Thoracic aorta (tissue), 2 donors: ENCODE data around the gene THEMIS2. TPM values are rescaled to one million over a fixed set of nuclear protein-coding genes. Genes with fewer than 3 reads are reported as not detected.

Source experiments
- ATAC-seq: fragments of 150-250 bp; one replicate; pipeline ENCODE4 v1.8.0; 2017; ENCODE audit warnings: low read depth; ENCODE audit not compliant: insufficient number of reproducible peaks, low FRiP score
- DNase-seq: peaks from one replicate; pipeline ENCODE4 v3.0.0-alpha.2; 2020; ENCODE audit warnings: low spot score
- H3K27ac ChIP-seq, 2 donors: fragments of 200-600 bp; sonication (generic); 1 replicate in 1 of 2; 2 replicates in 1 of 2; pipeline ENCODE4 v1.5.1; 2016; ENCODE audit warnings: mild to moderate bottlenecking in 2 of 2, moderate library complexity in 2 of 2
- H3K27me3 ChIP-seq: fragments of 200-600 bp; sonication (generic); replicated peaks from 2 replicates; pipeline ENCODE4 v1.6.0; 2016; ENCODE audit warnings: mild to moderate bottlenecking; ENCODE audit not compliant: insufficient read depth
- H3K36me3 ChIP-seq: fragments of 200-600 bp; sonication (generic); one replicate; pipeline ENCODE4 v1.5.1; 2016
- H3K4me1 ChIP-seq, 2 donors: fragments of 200-600 bp; sonication (generic); 1 replicate in 1 of 2; 2 replicates in 1 of 2; pipeline versions ENCODE4 v1.5.1 to v1.6.0; 2016; ENCODE audit warnings: low read depth in 2 of 2, mild to moderate bottlenecking in 1 of 2; ENCODE audit not compliant: control insufficient read depth in 1 of 2
- H3K4me3 ChIP-seq: fragments of 200-600 bp; sonication (generic); 2 replicates; pipeline ENCODE4 v1.5.1; 2016; ENCODE audit warnings: mild to moderate bottlenecking
- H3K9me3 ChIP-seq: fragments of 200-600 bp; sonication (generic); 2 replicates; pipeline ENCODE4 v1.5.1; 2016
- CTCF ChIP-seq: fragments of 200-600 bp; sonication (generic); IDR thresholded peaks from one replicate; pipeline ENCODE4 v1.5.1; 2019; ENCODE audit warnings: antibody characterized with exemption
- total RNA-seq, 2 donors: library from RNA; depleted of rRNA; stranded (reverse); fragments of >200 nt; gene quantifications; one replicate each; pipeline versions ENCODE4 v1.1.0 to v1.2.3, GENCODE V29; 2016

Gene THEMIS2
- total RNA-seq, 2 donors from 2014 or later = 46.2 to 119 TPM

- TF ChIP-seq CTCF = no peak
- Histone ChIP-seq H3K36me3 (no peaks in the 10 kb centered on the region), H3K4me1 (no peaks in the 10 kb centered on the region), H3K27ac (no peak overlapping the region), H3K4me3 (no peak overlapping the region), H3K9me3 (no peaks in the 10 kb centered on the region), H3K27me3 (no peaks in the 10 kb centered on the region)
- ATAC-seq (no peak), DNase-seq (no peak)
Observed at GRCh38 chr1:27878787-27879335, 6.5 kb downstream of the THEMIS2 start.

- Histone ChIP-seq H3K27ac (no peak overlapping the region), H3K9me3 (no peaks in the 10 kb centered on the region), H3K4me3 (no peak overlapping the region), H3K4me1 (no peaks in the 10 kb centered on the region), H3K36me3 (no peaks in the 10 kb centered on the region), H3K27me3 (no peaks in the 10 kb centered on the region)
- TF ChIP-seq CTCF = no peak
- DNase-seq (no peak), ATAC-seq (no peak)
Observed at GRCh38 chr1:27879374-27880082, 7.2 kb downstream of the THEMIS2 start.

- Histone ChIP-seq H3K9me3 (no peaks in the 10 kb centered on the region), H3K4me3 (no peak overlapping the region), H3K4me1 (no peaks in the 10 kb centered on the region), H3K36me3 (peaks cover 2% of the 10 kb centered on the region), H3K27me3 (no peaks in the 10 kb centered on the region), H3K27ac (peak overlapping the region in 1 of 2 donors; percentile 45)
- TF ChIP-seq CTCF = no peak
- ATAC-seq (no peak), DNase-seq (no peak)
Observed at GRCh38 chr1:27882543-27882903, 10.2 kb downstream of the THEMIS2 start.

GRCh38 chr1:27883536-27883935 is 11.2 kb downstream of the THEMIS2 start:
- Histone ChIP-seq H3K27ac (peak overlapping the region in 1 of 2 donors; percentile 45), H3K27me3 (no peaks in the 10 kb centered on the region), H3K36me3 (peaks cover 4% of the 10 kb centered on the region), H3K9me3 (no peaks in the 10 kb centered on the region), H3K4me3 (no peak overlapping the region), H3K4me1 (no peaks in the 10 kb centered on the region)
- ATAC-seq = no peak
- TF ChIP-seq CTCF = no peak
- no peak for DNase-seq

- H3K27ac ChIP-seq = peak overlapping the region in 1 of 2 donors; percentile 45
- DNase-seq (no peak), ATAC-seq (no peak)
- no peak overlapping the region for H3K4me3 ChIP-seq
- H3K4me1 ChIP-seq = no peaks in the 10 kb centered on the region
- peaks cover 4% of the 10 kb centered on the region for H3K36me3 ChIP-seq
- no peak for TF ChIP-seq CTCF
- no peaks in the 10 kb centered on the region for H3K27me3 ChIP-seq
- no peaks in the 10 kb centered on the region for H3K9me3 ChIP-seq
Observed at GRCh38 chr1:27884006-27884954, 11.9 kb downstream of the THEMIS2 start.
